Parathyroid adenoma (tissue), 2 donors: ENCODE data around the gene PCSK5.

ENCODE experiments used
- H2AFZ ChIP-seq: fragments of 300-600 bp; sonication (generic); one replicate; pipeline ENCODE4 v1.7.0; 2017; ENCODE audit warnings: antibody characterized with exemption, mild to moderate bottlenecking
- H3K27ac ChIP-seq: fragments of 300-600 bp; sonication (generic); one replicate; pipeline ENCODE4 v1.7.0; 2017
- H3K27me3 ChIP-seq: fragments of 300-600 bp; sonication (generic); one replicate; pipeline ENCODE4 v1.7.0; 2017; ENCODE audit warnings: low read length; ENCODE audit not compliant: control insufficient read depth, insufficient read depth
- H3K36me3 ChIP-seq: fragments of 300-600 bp; sonication (generic); one replicate; pipeline ENCODE4 v1.7.0; 2017; ENCODE audit warnings: low read length; ENCODE audit not compliant: control insufficient read depth, insufficient read depth
- H3K4me1 ChIP-seq: fragments of 300-600 bp; sonication (generic); one replicate; pipeline ENCODE4 v1.7.0; 2017; ENCODE audit warnings: control low read depth
- H3K4me2 ChIP-seq: fragments of 300-600 bp; sonication (generic); one replicate; pipeline ENCODE4 v1.7.0; 2017; ENCODE audit warnings: low read length
- H3K4me3 ChIP-seq: fragments of 300-600 bp; sonication (generic); one replicate; pipeline ENCODE4 v1.7.0; 2017; ENCODE audit warnings: low read depth, low read length
- H3K79me2 ChIP-seq: fragments of 300-600 bp; sonication (generic); one replicate; pipeline ENCODE4 v1.7.0; 2017; ENCODE audit warnings: control low read depth
- H3K9ac ChIP-seq: fragments of 300-600 bp; sonication (generic); one replicate; pipeline ENCODE4 v1.7.0; 2017; ENCODE audit warnings: mild to moderate bottlenecking
- H3K9me3 ChIP-seq: fragments of 300-600 bp; sonication (generic); one replicate; pipeline ENCODE4 v1.7.0; 2017; ENCODE audit warnings: low read length; ENCODE audit not compliant: control insufficient read depth
- CTCF ChIP-seq: fragments of 300-600 bp; sonication (generic); IDR thresholded peaks from one replicate; pipeline ENCODE4 v1.7.0; 2017; ENCODE audit warnings: antibody characterized with exemption, mild to moderate bottlenecking
- donor health status: primary hyperparathyroidism.

PCSK5 gene

GRCh38 chr9:76310991-76311390, 420.5 kb downstream of the PCSK5 start:
- Histone ChIP-seq H3K9ac (no peak overlapping the region), H3K4me1 (no peaks in the 10 kb centered on the region), H3K4me3 (no peak overlapping the region), H3K4me2 (no peak overlapping the region), H3K36me3 (no peaks in the 10 kb centered on the region), H2AFZ (no peak overlapping the region), H3K27ac (no peak overlapping the region), H3K79me2 (no peaks in the 10 kb centered on the region), H3K9me3 (no peaks in the 10 kb centered on the region), H3K27me3 (no peaks in the 10 kb centered on the region)
- TF ChIP-seq CTCF, result no peak

GRCh38 chr9:76311537-76311936, 421.1 kb downstream of the PCSK5 start:
- Histone ChIP-seq H3K36me3 (no peaks in the 10 kb centered on the region), H3K27me3 (no peaks in the 10 kb centered on the region), H3K4me2 (no peak overlapping the region), H3K27ac (no peak overlapping the region), H3K79me2 (no peaks in the 10 kb centered on the region), H3K4me1 (no peaks in the 10 kb centered on the region), H3K9me3 (no peaks in the 10 kb centered on the region), H3K4me3 (no peak overlapping the region), H3K9ac (no peak overlapping the region), H2AFZ (no peak overlapping the region)
- no peak for TF ChIP-seq CTCF

GRCh38 chr9:76313771-76314170, 423.3 kb downstream of the PCSK5 start:
- Histone ChIP-seq H3K4me1 (no peaks in the 10 kb centered on the region), H3K9ac (no peak overlapping the region), H3K4me3 (no peak overlapping the region), H3K27me3 (no peaks in the 10 kb centered on the region), H3K79me2 (no peaks in the 10 kb centered on the region), H3K9me3 (no peaks in the 10 kb centered on the region), H3K4me2 (no peak overlapping the region), H3K36me3 (no peaks in the 10 kb centered on the region), H3K27ac (no peak overlapping the region), H2AFZ (no peak overlapping the region)
- TF ChIP-seq CTCF, result no peak

GRCh38 chr9:76314321-76314720, 423.8 kb downstream of the PCSK5 start:
- no peaks in the 10 kb centered on the region for H3K4me1 ChIP-seq
- no peak overlapping the region for H3K9ac ChIP-seq
- no peak overlapping the region for H3K27ac ChIP-seq

More at GRCh38 chr9:76314321-76314720, 423.8 kb downstream of the PCSK5 start:
- TF ChIP-seq CTCF, result no peak
- H3K4me3 ChIP-seq, result no peak overlapping the region
- no peaks in the 10 kb centered on the region for H3K27me3 ChIP-seq
- no peak overlapping the region for H3K4me2 ChIP-seq
- H3K79me2 ChIP-seq, result no peaks in the 10 kb centered on the region
- H3K9me3 ChIP-seq, result no peaks in the 10 kb centered on the region
- H2AFZ ChIP-seq, result no peak overlapping the region
- H3K36me3 ChIP-seq, result no peaks in the 10 kb centered on the region
